EL (cell line): ENCODE results near the gene SBF1.
"Not testable (repeated sequence)": the region's sequence is repeated elsewhere in the genome, so short reads cannot be mapped to it uniquely, and the experiment has no call there.

Experiments used
- DNase-seq: peaks from one replicate; pipeline ENCODE4 v3.0.0-alpha.2; 2016

The SBF1 gene

DNA sequence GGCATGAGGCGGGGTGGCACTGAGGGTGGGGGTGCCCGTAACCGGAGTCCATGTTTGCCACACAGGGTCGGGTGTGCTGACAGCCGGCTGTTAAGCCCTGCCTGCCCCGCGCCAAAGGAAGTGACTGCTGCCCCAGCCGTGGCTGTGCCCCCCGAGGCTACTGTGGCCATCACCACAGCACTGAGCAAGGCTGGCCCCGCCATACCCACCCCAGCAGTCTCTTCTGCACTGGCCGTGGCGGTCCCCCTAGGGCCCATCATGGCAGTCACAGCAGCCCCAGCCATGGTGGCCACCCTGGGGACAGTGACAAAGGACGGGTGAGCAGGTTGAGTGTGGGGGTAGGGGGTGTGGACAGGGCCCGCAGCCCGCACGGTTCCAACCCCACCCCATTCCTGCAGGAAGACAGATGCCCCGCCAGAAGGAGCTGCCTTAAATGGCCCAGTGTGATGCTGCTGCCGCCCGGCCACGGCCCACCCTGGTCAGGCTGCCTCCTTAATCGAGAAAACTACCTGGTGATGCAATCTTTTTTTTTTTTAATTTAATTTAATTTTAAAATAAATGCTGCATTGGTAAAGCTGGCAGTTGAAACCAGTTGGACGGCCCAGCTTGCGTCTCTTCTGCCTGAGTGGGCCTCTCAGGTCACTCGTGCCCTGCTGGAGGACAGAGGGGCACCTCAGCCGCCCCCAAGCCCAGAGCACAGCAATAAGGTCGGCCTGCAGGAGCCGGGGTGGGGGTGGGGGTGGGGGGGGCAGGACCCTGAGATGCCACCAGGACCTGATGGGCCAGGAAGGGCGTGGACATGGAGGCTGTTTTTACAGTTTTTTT, 30.8 kb downstream of the SBF1 start:
- DNase-seq, result no peak

DNA sequence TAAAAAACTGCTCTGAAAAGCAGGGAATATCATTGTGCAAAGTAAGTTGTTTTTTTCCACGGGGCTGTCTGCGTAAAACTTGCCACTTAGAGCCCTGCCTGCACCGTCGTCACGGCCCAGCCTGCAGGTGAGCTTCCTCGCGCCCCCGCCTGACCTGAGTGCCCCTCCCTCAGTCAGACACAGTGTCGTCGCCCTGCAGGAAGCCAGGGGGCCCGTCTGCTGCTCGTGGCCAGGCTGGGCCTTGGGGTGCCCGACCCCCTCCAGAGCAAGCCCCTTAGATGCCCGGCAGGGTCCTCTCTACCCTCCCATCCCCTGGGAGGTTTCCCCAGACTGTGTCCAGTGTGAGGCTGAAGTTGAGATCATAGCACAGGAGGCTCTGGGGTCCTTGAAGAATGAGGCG, 31.6 kb downstream of the SBF1 start:
- DNase-seq, result no peak

GRCh38 chr22:50441428-50441993, 33.3 kb downstream of the SBF1 start:
- DNase-seq, result no peak

DNA sequence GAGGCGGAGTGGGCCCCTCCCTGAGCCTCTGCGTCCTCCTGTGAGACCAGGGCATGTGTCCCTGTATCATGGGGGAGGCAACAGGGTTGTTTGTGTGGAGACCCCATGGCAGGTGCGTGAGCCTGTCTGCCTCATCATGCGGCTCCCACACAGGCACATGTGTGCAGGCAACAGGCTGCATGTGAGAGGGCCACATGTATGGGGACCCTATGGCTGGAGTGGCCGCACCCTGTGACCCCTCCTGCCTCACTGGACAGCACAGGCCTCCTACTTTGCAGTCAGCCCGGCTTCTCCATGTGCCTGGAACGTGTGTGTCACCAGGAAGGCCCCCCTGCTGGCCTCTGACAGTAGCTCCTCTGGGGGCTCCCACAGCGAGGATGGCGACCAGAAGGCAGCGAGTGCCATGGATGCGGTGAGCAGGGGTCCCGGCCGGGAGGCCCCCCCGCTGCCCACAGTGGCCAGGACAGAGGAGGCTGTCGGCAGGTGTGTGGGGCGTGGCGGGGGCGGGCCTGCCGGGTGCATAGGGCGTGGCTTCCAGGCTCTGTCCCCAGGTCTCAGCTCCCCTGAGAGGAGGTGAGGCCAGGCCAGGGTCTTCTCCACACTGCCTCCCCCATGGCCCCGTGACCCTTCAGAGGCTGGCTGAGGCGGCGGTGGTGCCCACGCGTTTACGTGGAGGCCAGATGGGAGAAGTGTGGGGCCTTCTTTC, 34.1 kb downstream of the SBF1 start:
- DNase-seq, result no peak

- no peak for DNase-seq
Measured at GRCh38 chr22:50439871-50440331, 34.9 kb downstream of the SBF1 start.

DNA sequence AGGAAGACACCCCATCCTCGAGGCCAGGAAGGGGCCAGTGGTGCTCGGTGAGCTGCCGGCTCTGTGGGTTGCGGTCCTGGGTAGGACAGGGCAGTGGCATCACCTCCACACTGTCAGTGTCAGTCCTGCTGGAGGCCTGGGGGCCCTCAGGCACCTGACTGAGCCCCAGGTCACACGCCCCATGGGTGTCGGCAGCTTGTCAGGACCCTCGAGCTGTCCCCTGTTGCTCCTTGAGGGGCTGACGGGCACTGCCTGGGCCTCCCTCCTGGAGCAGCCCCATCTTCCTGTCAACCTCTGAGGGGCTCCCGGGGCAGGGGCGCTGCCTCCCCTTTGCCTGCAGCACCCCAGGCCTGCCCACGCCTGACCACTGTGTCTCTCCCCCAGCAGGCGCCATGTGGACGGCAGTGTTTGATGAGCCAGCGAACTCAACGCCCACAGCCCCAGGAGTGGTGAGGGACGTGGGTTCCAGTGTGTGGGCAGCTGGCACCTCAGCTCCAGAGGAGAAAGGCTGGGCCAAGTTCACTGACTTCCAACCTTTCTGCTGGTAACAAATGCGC, 35.4 kb downstream of the SBF1 start:
- no peak for DNase-seq

GRCh38 chr22:50438305-50439275, 36.2 kb downstream of the SBF1 start:
- no peak for DNase-seq

GRCh38 chr22:50437511-50438304, 37.1 kb downstream of the SBF1 start:
- DNase-seq, result no peak

GRCh38 chr22:50436841-50437341, 37.9 kb downstream of the SBF1 start:
- no peak for DNase-seq

DNA sequence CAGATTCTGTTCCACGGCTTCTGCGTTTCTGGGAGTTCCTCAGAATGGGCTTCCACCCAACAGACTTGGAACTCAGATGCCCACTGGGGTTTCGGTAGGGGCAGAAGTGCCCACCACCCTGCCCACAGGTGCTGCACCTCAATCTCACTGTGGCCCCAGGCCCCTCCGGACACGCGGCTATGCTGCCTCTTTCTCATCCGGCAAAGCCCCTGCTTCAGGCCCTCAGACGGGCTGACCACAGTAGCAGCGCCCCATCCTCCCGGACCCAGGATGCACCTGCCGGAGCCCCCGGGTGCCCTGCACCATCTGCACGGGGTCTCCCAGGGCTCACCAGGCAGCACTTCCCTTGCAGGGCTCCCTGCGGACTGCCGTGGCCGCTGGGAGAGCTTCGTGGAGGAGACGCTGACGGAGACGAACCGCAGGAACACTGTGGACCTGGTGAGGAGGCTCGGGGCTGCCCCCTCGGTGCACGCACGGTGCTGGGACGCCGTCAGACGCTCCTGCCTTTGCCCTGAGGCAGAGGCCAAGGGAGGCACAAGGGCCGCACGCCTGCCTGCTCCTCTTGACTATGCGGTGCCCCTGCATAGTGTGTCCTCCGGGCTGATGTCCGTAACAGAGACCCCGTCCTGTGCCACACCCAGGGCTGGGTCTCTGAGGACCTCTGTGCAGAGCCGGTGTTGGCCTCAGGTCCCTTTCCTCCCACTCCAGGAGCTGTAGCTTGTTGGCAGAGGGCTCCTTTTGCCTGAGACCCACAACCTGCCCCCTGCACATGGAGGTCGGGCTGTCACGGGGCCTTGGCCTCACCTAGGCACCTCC, 38.6 kb downstream of the SBF1 start:
- no peak for DNase-seq

DNA sequence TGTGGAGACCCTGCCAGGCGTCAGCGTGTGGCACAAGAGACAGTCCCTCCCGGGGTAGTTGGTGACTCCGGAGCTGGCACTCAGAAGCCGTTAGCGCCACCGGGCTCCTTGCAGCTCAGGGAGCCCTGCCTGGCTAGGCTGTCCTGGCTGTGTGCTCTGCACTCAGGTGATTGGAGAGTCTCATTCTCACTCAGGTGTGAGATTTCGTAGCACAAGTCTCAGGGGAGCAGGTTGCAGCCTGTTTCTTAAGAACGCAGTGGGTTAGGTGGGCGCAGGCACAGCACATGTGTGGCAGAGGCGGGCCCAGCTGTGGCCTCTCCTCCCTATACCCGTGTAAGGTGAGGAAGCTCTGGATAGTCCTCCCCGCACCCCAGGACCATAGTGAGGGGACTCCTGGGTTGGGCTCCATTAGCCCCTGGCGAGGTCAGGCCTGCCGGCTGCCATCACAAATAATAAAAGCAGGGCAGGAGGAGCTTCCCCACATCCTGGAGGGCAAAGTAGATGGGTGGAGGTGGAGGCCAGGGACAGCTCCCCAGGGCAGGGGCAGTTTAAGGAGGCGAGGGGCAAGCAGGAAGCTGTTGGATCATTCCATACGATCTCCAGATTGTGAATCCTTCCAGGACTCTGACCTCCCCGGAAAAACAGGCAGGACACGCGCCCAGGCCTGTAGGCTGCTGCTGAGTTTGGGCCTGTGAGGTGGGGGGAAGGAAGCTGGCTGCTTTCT, 39.4 kb downstream of the SBF1 start:
- no peak for DNase-seq

GRCh38 chr22:50434849-50435248, 40.0 kb downstream of the SBF1 start:
- DNase-seq, result no peak

- DNase-seq, result not testable (repeated sequence)
Measured at GRCh38 chr22:50432877-50433510, 41.8 kb downstream of the SBF1 start.

DNA sequence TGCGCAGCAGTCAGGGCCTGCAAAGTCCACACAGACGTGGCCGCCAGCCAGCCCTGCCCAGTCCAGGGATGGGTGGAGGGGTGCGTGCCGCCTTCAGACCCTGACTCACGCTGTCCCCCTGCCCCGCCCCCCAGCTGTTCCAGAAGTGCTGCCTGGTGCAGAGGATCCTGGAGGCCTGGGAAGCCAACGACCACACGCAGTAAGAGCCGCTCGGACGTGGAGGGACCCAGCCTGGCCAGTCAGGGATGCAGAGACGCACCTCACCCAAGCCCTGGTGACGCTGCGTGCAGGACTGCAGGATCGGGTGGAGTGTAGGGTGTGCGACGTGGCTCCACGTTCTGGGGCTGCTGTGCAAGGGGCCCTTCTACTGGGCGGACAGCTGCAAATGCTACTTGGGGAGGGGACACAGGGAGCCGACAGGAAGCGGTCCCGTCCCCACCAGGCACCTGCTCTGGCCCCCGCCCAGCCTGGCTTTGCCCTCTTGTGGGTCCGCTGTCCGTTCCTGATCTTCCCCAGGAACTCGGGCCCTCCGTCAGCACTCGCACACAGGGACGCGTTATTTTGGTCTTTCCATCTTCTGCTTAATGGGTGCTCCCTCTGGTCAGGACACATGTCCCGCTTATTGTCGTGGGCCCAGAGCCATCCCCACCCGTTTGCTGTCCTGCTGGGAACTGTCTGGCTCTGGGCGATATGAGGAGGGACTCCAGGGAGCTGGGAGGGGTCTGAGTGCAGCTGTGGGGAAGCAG, 42.5 kb downstream of the SBF1 start:
- DNase-seq, result no peak

DNA sequence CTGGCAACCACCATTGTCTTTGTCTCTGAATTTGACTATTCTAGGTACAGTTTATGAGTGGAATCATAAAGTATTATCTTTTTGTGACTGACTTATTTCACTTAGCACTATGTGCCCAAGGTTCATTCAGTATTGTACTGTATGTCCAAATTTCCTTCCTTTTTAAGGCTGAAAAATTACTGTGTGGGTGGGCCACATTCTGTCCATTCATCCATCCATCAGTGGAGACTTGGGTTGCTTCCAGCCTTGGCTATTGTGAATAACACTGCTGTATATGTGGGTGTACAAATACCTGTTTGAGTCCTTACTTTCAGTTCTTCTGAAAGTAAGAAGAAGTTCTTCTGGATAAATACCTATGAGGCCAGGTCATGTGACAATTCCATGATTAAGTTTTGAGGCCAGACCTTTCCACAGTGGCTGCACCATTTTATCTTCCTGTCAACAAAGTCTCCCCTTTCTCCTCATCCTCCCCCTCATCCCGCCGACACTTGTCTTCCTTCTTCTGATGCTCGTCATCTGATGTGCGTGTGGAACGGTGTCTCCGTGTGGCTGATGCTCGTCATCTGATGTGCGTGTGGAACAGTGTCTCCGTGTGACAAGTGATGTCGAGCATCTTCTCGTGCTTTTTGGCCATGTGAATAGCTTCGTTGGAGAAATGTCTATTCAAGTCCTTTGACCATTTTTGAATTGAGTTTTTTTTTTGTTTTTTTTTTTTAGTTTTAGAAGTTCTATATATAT, 49.5 kb downstream of the SBF1 start:
- DNase-seq, result no peak

GRCh38 chr22:50423956-50424355, 50.9 kb downstream of the SBF1 start:
- DNase-seq, result no peak

- DNase-seq, result no peak
Measured at GRCh38 chr22:50422961-50423815, 51.6 kb downstream of the SBF1 start.
